Neuron (in vitro differentiated cells): Measurements from ENCODE around the gene MYMX.

Source experiments
- H2AFZ ChIP-seq: one replicate; pipeline ENCODE4 v1.6.1; 2013; ENCODE audit warnings: low read depth, mild to moderate bottlenecking, inconsistent platforms, low read length, moderate library complexity
- H3K27me3 ChIP-seq: one replicate; pipeline ENCODE4 v1.6.1; 2013; ENCODE audit warnings: low read length; ENCODE audit not compliant: insufficient read depth
- H3K36me3 ChIP-seq: one replicate; pipeline ENCODE4 v1.6.1; 2013; ENCODE audit warnings: low read length; ENCODE audit not compliant: insufficient read depth
- H3K4me1 ChIP-seq: one replicate; pipeline ENCODE4 v1.6.1; 2013; ENCODE audit warnings: low read length; ENCODE audit not compliant: insufficient read depth
- H3K4me3 ChIP-seq: 2 replicates; pipeline ENCODE4 v1.5.1; 2013; ENCODE audit warnings: mild to moderate bottlenecking, low read length, moderate library complexity
- H3K9me3 ChIP-seq: one replicate; pipeline ENCODE4 v1.6.1; 2013; ENCODE audit warnings: low read length

Gene MYMX

DNA sequence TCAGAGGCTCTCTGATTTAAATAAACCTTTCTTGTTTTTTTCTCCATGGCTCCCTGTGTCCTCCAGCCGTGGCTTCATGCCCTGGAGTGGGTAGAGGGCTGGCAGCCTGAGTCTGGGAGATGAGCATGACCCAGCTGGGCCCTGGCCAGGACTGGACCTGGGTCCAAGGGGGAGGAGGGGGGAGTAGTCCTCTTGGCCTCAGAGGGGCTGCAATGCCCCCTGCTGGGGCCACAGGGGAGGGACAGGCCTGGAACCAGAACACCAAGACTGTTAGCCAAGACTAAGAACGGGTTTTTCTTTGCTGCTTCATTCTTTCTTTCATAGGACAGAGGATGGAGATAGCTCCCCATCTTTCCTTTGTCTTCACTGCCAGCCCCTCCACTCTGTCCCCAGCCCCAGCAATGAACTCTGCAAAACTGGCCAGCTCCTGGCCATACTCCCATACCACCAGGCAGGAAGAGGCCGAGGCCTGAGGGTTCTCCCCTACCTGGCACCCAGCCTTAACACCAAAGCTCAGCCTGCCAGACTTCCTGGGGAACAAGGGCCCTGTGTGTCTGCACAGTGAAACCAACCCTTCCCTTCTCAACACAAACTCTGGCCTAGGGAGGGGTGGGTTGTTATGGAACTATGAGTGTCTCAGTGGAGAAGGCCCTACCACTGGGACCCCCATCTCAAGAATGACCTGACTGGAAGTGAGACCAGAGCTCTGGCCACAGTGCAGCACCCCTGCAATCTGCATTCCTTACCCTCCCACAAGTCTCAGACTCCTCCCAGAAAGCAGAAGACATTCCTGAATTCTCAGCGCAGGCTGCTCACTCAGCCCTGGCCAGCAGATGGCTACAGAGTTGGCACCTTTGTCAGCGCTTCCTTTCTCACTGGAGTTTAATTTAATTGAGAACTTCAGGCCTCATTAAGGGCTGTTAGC is 17.6 kb downstream of the MYMX start:
- H3K36me3 ChIP-seq: peaks cover 23% of the 10 kb centered on the region
- no peaks in the 10 kb centered on the region for H3K9me3 ChIP-seq
- H3K4me3 ChIP-seq: no peak overlapping the region
- no peaks in the 10 kb centered on the region for H3K27me3 ChIP-seq
- peaks cover 14% of the 10 kb centered on the region for H3K4me1 ChIP-seq
- H2AFZ ChIP-seq: no peak overlapping the region

DNA sequence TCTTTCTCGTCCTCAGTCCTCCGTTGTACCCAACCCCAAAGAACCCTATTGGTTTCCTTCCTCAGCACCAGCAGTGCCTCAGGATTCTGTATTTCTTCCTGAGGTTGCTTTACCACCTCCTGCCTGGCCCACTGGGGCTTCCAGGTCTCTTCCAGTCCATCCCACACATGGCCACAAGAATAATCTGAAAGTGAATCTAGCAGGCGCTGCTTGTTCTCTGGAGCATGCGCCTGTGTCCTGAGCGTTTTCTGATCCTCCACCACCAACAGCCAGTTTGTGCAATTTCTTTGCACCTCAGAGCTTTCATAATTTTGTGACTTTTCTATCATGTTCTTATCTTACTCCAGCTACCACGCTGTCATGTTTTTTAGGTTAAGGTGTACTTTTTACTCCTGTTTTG is 18.5 kb downstream of the MYMX start:
- Histone ChIP-seq H3K4me3 (no peak overlapping the region), H3K36me3 (peaks cover 14% of the 10 kb centered on the region), H3K4me1 (peaks cover 14% of the 10 kb centered on the region), H3K27me3 (no peaks in the 10 kb centered on the region), H3K9me3 (no peaks in the 10 kb centered on the region), H2AFZ (no peak overlapping the region)

DNA sequence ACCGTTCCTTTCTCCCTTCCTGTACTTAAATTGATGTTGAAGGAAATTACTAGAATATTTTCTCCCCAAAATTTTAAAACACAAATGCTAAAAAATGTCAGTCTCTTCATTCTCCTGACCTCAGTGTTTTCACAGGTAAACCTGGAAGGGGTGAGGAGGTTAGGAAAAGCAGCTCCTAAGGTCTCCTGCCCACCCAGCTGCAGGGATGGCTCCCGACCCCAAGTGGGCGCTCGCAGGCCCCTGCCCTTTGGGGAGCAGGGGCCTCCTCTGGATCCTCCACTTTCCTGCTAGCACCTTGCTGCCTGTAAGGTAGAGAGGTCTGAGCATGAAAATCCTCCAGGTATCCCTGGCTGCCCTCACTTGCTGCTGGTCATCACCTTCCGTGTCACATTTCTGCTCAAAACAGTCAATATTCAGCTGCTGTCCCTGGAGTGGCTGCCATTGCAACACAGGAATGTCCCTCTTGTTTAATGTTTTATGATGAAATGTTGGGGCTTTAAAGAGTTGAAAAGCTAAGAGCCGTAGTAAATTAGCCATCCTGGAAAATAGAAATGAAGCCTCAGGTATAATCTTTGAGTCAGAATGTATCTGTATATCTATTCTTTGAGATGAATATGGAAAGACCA is 19.3 kb downstream of the MYMX start:
- Histone ChIP-seq H3K36me3 (peaks cover 13% of the 10 kb centered on the region), H3K4me1 (peaks cover 14% of the 10 kb centered on the region), H2AFZ (no peak overlapping the region), H3K9me3 (no peaks in the 10 kb centered on the region), H3K4me3 (no peak overlapping the region), H3K27me3 (no peaks in the 10 kb centered on the region)

DNA sequence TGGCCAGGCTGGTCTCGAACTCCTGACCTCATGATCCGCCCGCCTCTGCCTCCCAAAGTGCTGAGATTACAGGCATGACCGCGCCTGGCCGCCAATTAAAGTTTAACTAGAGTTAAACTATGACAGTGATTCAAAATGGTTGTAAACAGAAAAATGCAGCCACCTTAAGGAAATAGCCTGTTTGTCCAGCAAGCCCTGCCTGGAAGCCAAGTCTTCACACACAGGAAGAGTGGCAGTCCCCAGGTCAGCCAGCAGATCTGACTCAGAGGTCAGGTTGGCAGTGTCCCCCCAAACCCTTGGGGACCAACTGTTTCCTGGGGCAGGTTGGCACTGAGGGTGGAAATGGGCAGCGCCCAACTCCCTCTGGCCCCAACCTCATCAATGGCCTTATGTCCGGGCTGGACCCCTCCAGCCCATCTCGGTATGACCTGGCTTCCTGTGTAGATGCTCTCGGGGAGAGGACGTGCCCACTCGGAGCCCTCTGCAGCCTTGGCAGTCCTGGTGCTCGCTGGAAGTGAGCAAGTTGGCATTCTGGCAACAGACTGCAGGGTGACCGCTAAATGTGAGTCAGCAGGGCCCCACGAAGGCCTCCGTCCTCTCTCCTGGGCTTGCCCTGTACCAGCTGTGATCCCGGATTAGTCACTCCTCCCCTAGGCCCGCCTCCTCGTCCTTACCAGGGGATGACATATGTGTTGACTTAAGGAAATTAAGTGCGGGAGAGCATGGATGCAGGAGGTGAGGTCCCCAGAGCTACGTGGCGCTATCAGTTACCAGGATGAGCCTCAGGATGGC is 20.5 kb downstream of the MYMX start:
- H3K27me3 ChIP-seq: no peaks in the 10 kb centered on the region
- H3K36me3 ChIP-seq: peaks cover 4% of the 10 kb centered on the region
- H3K4me3 ChIP-seq: peak overlapping the region; percentile 50
- no peaks in the 10 kb centered on the region for H3K9me3 ChIP-seq
- peak overlapping the region; percentile 74 for H2AFZ ChIP-seq
- H3K4me1 ChIP-seq: peaks cover 14% of the 10 kb centered on the region

DNA sequence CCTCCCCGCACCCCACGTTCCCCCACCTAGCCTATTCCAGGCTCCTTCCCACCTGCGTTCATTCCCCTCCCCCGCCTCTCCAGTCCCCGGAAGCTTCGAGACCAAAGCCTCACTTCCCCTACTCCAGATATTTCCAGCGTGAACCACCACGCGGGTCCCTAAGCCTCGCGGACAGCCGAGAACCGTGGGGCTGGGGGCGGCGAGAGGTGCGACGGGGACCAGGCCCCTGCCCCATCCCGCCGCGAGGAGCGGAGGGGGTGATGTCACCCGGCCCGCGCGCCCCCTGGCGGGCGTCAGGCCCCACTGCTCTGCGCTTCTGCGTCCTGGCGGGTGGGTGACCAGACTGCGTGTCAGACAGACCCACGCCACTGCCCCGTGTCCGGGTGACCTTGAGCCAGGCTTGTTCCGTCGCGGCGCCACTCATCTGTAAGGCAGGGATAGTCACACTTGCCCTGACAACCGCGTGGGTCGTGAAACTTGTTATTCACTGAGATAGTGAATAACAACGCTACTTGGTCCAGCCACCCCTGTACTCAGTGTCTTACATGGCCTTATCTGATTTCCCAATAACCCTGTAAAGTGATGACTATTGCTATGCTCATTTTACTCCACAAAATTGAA is 21.2 kb downstream of the MYMX start:
- Histone ChIP-seq H3K9me3 (no peaks in the 10 kb centered on the region), H3K27me3 (no peaks in the 10 kb centered on the region), H3K4me3 (peak overlapping the region; percentile 50), H2AFZ (peak overlapping the region; percentile 74), H3K36me3 (no peaks in the 10 kb centered on the region), H3K4me1 (peaks cover 14% of the 10 kb centered on the region)

DNA sequence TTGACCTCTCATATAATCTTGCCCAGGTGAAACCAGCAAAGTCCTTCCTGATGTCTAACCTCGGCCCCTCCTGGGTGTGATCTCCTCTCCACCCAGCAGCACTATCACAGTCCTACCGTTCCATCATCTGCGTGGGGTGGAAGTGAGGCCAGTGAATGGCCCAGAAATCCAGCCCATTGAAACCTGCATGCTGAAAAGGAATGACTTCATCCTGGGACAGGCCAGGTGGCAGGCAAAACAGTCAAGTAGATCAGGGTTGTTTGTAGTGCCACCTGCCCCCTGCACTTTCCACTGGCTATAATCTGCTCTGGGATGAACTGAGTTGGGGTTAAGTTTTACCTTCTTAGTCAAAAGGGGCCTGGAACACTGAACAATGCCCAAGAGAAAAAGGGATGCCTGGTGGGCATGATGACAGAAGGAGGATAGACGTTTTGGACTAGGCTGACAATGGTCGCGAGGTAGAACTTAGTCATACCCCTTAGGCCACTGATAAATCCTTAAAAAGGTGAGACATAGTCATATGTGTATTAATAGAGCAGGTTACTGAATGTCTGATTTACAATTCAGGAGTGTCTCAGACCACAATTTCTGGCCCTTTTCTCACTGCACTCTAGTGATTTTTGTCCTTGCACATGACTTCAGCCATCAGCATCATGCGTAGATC is 22.1 kb downstream of the MYMX start:
- H3K9me3 ChIP-seq: no peaks in the 10 kb centered on the region
- H3K4me3 ChIP-seq: no peak overlapping the region
- H3K4me1 ChIP-seq: peaks cover 14% of the 10 kb centered on the region
- H3K27me3 ChIP-seq: no peaks in the 10 kb centered on the region
- H3K36me3 ChIP-seq: no peaks in the 10 kb centered on the region
- no peak overlapping the region for H2AFZ ChIP-seq

DNA sequence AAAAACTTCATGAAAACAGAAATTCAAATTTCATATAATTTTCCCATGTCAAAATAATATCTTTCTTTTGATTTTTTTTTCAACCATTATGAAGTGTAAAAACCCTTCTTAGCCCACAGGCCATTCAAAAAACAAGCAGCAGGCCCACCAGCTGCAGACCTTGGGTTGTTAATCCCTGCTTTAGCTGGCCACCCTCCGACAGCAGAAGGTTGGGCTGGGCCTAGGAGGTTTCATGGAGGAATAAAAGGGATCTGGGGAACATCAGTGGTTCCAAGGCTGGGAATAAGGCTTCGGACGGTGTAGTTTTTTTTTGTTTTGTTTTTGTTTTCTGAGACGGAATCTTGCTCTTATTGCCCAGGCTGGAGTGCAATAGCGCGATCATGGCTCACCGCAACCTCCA is 26.6 kb downstream of the MYMX start:
- Histone ChIP-seq H3K4me1 (peaks cover 10% of the 10 kb centered on the region), H3K36me3 (peaks cover 2% of the 10 kb centered on the region)

DNA sequence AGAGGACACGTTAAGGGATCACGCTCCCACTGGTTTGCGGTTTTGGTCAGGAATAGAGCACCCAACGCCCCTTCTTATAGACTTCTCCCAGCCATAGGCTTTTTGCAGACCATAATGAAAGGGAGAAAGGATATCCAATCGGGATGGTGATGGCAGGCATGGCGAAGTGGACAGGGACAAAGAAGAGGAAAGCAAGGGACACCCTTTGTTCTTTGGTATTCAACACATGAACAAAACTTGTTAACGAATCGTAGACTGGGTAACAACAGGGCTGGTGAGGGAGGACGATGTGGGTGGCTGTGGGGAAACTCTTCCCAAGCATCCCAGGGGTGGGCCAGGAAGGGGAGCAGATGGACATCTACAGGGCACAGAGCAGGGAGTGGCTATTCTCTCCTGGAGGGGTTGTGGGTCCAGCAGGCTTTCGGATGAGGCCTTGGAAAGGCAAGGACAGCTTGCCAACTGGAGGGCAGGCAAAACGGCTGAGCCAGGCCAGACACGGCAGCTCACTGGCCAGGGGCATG is 28.7 kb downstream of the MYMX start:
- Histone ChIP-seq H3K4me1 (peaks cover 25% of the 10 kb centered on the region), H3K4me3 (no peak overlapping the region), H3K27me3 (no peaks in the 10 kb centered on the region), H2AFZ (peak overlapping the region; percentile 90), H3K9me3 (no peaks in the 10 kb centered on the region), H3K36me3 (peaks cover 23% of the 10 kb centered on the region)

More for the DNA sequence above, 26.6 kb downstream of the MYMX start:
- H3K9me3 ChIP-seq: no peaks in the 10 kb centered on the region
- H3K27me3 ChIP-seq: no peaks in the 10 kb centered on the region
- no peak overlapping the region for H3K4me3 ChIP-seq
- H2AFZ ChIP-seq: no peak overlapping the region

DNA sequence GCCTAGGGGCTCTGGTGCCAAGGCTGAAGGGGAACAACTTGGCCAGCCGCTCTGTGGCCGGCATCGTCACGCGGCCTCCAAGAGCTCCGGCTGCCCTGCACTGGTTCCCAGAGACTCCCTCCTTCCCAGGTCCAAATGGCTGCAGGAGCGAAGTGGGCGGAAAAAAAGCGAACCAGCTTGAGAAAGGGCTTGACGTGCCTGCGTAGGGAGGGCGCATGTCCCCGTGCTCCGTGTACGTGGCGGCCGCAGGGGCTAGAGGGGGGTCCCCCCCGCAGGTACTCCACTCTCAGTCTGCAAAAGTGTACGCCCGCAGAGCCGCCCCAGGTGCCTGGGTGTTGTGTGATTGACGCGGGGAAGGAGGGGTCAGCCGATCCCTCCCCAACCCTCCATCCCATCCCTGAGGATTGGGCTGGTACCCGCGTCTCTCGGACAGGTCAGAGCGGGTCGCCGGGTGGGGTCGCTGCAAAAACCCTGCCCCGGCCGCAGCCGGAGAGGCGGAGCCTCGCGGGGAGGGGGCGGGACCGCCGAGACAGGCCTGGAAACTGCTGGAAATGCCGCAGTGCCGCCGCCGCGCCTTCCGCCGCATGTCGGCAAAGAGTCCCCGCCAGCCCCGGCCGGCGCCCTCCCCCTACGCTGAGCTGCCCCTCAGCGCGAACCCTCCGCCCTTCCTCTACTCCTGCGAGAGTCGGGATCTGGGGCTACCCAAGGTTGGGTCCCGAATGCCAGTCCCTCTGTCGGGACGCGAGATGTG is 29.4 kb downstream of the MYMX start:
- Histone ChIP-seq H3K4me3 (peak overlapping the region; percentile 90), H3K27me3 (no peaks in the 10 kb centered on the region), H2AFZ (peak overlapping the region; percentile 90), H3K4me1 (peaks cover 25% of the 10 kb centered on the region), H3K9me3 (no peaks in the 10 kb centered on the region), H3K36me3 (peaks cover 29% of the 10 kb centered on the region)

DNA sequence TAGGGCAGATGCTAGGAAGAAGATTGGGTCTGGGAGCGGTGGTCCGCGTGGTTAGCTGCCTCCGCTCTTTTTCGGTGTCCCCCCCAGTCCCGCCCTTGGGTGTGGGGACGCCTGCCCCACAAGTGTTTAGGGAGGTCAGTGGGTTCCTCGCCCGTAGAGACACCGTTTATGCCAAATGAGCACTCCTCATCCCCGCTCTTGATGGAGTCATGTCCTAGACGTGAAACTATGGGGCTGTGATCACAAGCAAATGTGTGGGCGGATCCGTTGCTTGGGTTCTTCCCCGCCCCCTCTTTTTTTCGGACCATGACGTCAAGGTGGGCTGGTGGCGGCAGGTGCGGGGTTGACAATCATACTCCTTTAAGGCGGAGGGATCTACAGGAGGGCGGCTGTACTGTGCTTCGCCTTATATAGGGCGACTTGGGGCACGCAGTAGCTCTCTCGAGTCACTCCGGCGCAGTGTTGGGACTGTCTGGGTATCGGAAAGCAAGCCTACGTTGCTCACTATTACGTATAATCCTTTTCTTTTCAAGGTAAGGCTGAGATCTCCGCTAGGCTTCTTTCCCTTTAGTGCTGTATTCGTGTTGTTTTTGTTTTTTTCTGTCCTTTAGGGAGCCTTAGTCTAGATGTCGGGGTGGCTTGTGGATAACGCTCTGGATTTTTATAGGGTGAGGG is 30.1 kb downstream of the MYMX start, which contains the start of gene HSP90AB1:
Gene HSP90AB1 (plus strand): TSS at position 439 of the 675 bp plus-strand sequence. CDS start 1,529 bp downstream, outside the sequence.
- H3K36me3 ChIP-seq: peaks cover 36% of the 10 kb centered on the region
- H2AFZ ChIP-seq: peak within 1 kb of the TSS; percentile 90
- peak within 1 kb of the TSS; percentile 90 for H3K4me3 ChIP-seq
- peaks cover 25% of the 10 kb centered on the region for H3K4me1 ChIP-seq
- no peaks in the 10 kb centered on the region for H3K9me3 ChIP-seq
- H3K27me3 ChIP-seq: no peaks in the 10 kb centered on the region
